ENCODE measurements around the gene VPS51. TPM values are rescaled to one million over a fixed set of nuclear protein-coding genes. Genes with fewer than 3 reads are reported as not detected.
A peak's percentile ranks its signal among the peaks of the same experiment; 100 is the strongest.

Gene VPS51
- total and polyA plus RNA-seq, 2 of the 13 experiments (the other 11 are each of a cell fraction or from before 2014, with no cell fraction given) = 76.3 to 90.6 TPM

- TF ChIP-seq ZNF781 (CRISPR knock-in tag; IDR thresholded peaks at IDR 0.05; ENCODE audit: borderline replicate concordance, not compliant biosample characterization) (no peak), ZNF124 (CRISPR knock-in tag; IDR thresholded peaks at IDR 0.05) (peak; percentile 38; the same call in 1 of the 2 replicates), E2F5 (CRISPR knock-in tag; conservative IDR thresholded peaks at IDR 0.05) (no peak; the same call in 1 of the 2 replicates), ZC3H4 (CRISPR knock-in tag; IDR thresholded peaks at IDR 0.05; ENCODE audit: borderline replicate concordance) (no peak), ZNF3 (CRISPR knock-in tag; IDR thresholded peaks at IDR 0.05) (no peak), SRSF9 (IDR thresholded peaks at IDR 0.05; ENCODE audit: borderline replicate concordance, insufficient read depth, low read depth, low read length, poor library complexity, severe bottlenecking) (no peak), POGK (CRISPR knock-in tag; conservative IDR thresholded peaks at IDR 0.05) (peak; percentile 96), ZKSCAN5 (CRISPR knock-in tag; IDR thresholded peaks at IDR 0.05) (no peak), RXRB (CRISPR knock-in tag; IDR thresholded peaks at IDR 0.05; ENCODE audit: borderline replicate concordance) (peak; percentile 73), ZNF296 (CRISPR knock-in tag; conservative IDR thresholded peaks at IDR 0.05) (no peak; the same call in 1 of the 2 replicates), ZNF362 (CRISPR knock-in tag; IDR thresholded peaks at IDR 0.05; ENCODE audit: borderline replicate concordance) (peak; percentile 73; the same call in 1 of the 2 replicates), ZKSCAN8 (CRISPR knock-in tag; IDR thresholded peaks at IDR 0.05; ENCODE audit: borderline replicate concordance) (no peak), TAF1 (CRISPR knock-in tag; IDR thresholded peaks at IDR 0.05) (peak; percentile 80; the same call in 1 of the 2 replicates), MYC (CRISPR knock-in tag; IDR thresholded peaks at IDR 0.05; ENCODE audit: borderline replicate concordance) (peak; percentile 70; the same call in 1 of the 2 replicates), FOXA3 (CRISPR knock-in tag; IDR thresholded peaks at IDR 0.05) (peak; percentile 30; the same call in 1 of the 2 replicates), HDAC6 (IDR thresholded peaks at IDR 0.05; ENCODE audit: low read depth, low read length) (no peak), ZNF878 (CRISPR knock-in tag; IDR thresholded peaks at IDR 0.05) (0 out of 2 replicates have a peak, but pooled peaks have one; percentile 76), ZNF646 (CRISPR knock-in tag; IDR thresholded peaks at IDR 0.05) (no peak)
These were observed 21.4 kb downstream of the VPS51 start, which contains the start of gene ZNHIT2 (continued) for GRCh38 chr11:65117206-65118096.
